Measurements from ENCODE around the gene PDE11A.

Gene PDE11A

DNA sequence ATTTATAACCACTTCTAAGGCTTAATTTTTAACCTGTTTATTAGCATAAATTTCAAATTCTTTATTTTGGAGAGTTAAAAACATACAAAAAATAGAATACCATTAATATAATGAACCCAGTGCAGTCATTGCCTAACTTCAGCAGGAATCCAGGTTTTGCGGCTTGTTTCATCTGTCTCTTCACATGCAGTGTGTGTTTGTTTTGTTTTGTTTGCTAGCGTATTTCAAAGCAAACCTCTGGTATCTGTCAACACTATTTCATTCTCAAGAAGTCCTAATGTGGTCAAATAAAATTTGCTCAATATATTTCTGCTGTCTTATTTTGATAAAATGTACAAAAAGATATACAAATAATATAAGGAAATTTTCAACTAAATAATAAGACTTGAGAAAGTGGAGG, 351.5 kb downstream of the PDE11A start:
- DNase-seq = no peak

DNA sequence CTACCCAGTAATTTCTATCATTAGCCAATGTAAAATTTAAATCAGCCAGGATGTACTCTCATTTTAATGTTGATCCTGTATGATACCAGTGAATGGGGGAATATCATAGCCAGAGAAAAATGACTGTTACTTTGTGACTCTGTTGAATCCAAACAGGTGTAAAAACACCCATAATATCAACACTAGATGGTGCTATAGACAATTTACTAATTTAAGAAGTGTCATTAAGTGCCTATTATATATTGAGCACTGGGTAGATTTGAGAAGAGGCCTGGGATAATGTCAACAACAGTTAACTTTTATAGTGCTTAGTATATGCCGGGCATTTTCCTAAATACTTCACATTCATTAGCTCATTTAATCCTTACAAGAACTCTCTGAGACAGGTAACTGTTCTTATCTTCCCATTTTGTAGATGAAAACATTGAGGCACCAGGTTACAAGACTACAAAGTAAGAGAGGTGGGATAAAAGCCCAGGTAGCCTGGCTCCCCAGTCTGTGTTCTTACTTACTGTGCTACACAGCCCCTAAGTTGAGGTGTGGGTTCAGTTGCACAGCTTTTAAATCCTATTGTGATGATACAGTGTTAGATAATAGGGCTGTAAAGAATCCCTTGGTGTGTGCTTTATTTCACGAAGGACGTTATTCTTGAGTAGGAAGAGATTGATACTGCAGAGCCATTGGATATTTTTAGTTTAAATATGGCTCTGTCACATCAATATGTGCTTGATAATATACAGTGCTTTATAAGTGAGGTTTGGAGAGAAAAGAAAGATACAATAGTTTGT, 354.6 kb downstream of the PDE11A start:
- no peak for DNase-seq

DNA sequence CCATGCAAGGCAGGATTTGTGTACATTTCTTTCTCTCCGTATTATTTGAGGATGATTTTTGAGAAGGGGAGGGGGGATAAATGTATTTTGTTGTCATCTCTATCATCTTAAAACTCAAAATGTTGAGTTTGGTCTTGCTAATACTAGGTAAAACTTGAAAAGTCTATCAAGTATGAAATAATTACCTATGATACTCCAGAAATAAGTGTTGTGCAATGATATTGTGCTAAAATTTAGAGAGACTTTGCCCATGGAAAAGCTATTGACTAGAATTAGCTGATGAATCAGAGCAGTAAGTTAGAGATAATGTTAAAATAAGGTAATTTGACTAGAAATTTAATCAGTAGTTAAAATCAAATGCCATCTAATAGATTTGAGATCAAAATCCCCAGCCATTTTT, 356.1 kb downstream of the PDE11A start:
- no peak for DNase-seq

DNA sequence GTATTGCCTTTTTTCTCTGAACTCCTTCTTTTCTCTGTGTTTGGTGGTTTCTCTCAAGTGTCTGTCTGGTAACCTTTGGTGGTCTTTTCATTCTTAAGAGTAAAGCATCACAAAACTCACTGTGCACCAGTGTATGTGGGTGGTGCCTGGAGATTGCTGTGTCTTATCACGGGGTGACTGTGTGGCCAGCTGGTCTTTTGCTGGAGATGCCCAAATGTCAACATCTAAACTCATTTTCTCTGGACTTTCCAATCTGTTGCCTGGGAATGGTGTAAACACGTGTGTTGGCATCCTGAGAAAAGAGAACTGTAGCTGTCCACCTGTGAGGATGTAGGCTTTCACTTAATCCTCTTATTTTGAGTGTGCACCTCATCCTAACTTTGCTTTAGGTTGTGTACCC, 356.8 kb downstream of the PDE11A start:
- no peak for DNase-seq

DNA sequence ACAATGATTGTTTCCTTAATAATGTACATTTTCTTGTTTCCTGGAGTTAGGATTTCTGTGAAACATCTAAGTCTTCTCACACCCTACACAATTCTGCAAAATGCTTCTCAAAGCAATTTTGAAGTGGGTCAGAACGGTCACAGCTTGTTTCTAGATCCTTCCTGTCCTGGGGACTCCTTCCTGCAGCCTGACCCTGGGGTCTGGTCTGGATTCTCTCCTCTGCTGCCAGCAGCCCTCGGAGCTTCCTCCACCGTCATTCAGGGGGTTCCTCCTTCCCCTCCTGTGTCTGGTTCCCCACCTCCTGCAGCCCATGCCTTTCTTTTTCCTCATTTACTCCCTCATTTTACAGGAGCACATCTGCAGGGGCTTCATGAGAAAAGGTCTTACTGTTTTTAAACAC, 357.9 kb downstream of the PDE11A start:
- no peak for DNase-seq

DNA sequence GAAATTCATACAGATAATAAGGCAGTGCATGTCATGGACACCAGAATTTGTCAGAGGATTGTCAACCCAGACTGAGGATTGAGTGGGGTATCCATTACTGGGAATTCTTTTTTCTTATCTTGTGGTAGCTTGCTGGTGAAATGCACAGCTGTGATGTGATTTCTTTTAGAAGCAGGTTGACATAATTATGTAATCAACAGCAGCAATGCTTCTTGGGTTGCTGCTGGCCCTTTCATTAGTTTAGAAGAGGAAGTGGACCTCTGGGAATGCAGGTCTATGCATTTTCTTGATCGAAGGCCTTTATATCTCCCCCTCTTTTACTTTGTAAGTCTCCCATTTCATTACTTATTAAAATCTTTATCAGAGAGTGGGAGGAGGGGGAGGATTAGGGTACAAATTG, 360.1 kb downstream of the PDE11A start:
- DNase-seq = no peak

DNA sequence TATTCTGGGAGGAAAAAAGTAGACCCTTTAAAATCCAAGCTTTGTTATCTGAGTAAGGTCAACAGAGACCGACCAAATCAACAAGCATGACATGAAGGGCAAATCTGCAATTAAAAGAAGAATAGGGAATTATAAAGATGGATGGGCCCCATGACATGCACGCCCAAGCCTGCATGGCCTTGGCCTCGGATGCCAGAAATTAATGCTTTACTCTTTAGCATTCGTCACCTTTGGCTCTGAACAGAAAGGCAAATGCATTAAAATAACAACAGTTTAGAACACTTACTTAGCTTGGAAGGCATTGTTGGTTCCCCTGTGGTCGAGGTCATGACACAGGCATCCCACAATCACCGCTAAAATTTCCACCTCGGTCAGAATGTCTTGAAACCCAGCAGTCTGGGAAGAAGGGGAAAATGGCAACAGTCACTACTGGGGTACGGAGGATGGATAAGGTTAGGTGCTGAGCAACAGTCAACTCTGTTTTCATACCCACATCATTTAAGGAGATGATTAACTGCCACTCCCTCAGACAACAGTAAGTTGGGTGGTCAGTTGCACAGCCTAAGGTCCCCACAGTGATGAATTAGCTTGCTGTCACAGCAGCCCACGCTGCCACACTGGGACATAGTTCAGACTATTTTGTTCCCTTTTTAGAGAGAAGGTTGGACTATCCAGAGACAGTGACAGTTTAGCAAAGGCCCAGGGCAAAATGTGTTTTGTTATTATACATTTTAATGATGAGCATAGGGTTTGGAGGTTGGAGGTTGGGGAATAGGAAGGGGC, 360.9 kb downstream of the PDE11A start:
- no peak for DNase-seq

DNA sequence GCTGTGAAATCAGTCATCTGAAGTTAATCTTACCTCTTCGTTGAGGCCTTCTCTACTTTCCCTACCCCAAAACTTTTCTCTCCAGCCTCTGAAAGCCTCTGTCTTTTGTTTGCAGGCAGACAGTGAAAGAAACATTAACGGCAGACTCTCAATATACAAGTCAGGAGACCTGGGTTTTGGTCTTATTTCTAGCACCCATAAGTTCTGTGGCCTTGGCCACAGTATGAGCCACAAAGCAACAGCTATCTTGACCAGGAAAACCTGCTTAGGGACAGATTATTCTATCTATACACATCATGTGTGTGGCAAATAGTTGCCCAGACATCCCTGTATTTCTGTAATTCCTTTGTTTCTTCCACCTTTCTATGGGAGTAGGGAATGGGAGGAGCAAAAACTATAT, 361.7 kb downstream of the PDE11A start:
- no peak for DNase-seq

DNA sequence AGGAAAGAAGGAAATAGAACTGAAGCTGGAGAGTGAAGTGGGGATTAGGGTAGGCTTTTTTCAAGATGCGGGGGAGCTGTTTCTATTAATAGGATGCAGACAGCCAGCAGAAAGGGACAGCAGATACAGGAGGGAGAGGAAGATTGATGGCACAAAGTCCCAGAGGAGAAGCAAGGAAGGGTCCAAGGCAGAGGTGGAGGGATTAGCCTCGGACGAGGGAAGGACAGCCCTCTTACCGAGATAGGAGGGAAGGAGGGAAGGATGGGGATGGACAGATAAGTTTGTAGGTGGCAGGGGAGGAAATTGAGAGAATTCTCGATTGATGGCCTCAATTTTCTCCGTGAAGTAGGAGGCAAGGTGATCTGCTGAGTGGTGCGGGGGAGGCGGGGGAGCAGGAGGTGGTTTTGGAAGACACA, 362.6 kb downstream of the PDE11A start:
- DNase-seq = no peak

DNA sequence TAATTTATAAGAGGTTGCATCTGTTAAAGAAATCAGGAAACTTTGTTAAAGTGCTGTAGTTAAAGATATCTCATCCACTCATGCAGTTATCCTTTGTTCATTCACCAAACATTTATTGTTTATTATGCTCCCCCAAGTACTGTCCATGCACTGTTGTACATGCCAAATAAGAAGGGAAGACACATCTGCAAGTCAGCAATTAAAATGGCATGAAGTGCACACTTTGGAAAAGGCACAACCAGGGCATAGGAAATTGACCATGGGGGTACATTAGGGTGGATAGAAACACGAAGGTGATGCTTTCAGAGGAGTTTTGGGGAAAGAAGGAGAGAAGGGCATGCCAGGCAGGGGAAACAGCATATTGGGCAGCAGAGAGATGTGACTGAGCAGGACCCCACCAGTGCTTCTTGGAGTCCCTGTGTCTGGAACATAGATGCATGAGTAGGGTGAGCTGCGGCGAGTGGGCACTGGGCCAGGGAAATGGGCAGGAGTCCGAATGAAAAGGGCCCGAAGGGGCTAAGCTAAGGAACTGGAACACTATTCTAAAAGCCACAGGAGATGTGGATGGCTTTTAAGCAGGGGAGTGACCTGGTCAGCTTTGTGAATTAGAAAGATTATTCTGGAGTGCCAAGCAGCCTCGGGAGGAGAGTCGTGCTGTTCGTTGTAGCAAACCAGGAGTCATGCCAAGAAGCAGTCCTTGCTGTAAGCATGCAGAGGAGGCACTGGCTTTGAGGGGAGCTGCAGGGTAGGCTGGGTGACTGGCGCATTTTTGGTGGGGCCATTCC, 363.7 kb downstream of the PDE11A start:
- DNase-seq = no peak

DNA sequence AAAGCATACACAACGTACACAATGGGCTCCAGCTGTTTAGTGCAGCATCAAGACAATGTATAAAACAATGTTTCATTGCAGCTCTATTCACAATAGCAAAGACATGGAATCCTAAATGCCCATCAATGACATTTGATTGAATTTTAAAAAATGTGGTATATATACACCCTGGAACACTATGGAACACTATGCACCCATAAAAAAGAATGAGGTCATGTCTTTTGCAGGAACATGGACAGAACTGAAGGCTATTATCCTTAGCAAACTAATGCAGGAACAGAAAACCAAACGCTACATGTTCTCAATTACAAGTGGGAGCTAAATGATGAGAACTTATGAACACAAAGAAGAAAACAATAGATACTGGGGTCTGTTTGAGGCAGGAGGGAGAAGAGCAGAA, 364.5 kb downstream of the PDE11A start:
- DNase-seq = no peak

DNA sequence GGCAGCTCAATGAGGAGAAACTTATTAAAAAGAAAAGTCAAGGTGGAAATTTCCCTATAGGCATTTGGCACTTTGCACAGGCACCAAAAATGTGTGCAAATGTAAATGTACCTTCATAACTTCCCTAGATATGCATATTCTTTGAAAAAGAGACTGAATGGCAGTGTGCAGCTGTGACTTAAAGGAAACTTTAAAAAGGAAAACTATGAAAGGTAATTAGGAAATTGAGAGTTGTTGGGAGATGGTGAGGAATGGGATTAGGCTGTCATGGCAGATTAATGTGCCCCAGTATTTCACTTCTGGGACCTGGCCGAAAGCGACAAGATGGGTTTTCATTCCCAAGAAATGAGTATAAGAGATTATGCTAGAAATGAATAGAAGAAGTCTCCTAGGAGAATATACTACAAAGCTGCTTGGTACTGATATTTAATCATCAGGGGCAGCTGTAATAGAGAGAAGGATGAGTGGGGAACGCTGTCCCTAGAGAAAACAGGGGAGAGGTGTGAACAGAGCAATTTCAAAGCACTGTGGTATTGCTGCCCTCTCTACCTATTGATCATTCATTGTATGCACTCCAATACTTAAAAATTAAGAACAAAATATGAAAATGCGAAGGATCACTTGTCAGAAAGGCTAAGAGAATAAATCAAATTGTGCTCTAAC, 366.9 kb downstream of the PDE11A start:
- no peak for DNase-seq

DNA sequence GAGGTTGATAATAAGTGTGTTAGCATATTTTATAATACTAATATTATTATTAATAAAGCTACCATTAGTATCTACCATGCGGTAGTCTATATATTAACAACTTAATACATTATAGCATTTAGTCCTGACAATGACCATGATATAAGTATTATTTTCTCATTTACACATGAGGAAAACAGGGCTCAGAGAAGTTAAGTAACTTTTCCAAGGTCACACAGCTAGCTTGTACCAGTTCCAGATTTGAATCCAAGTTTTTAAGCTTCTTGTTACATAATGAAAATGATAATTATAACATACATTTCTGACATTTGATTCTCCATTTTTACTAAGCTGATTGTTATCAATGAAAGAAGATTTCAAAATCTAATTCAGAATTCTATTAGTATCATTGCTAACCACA, 369.4 kb downstream of the PDE11A start:
- no peak for DNase-seq

DNA sequence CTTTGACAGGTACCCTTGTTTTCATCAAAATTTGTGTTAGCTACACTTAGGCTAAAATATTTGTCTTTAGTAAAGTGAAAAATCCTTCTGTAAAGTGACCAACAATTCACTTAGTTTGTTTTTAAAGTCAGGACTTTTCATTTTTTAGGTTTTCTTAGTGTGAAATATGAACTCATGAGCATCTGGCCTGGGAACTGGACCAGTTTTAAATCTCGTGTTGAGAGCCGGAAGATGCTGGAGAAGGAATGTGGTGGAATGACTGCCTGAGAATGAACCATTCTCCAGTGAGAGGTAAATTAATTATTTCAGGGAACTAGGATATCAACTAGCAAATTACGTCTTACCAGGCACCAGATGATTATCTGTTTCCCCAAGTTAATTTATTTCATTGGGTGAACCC, 374.3 kb downstream of the PDE11A start:
- DNase-seq = no peak

DNA sequence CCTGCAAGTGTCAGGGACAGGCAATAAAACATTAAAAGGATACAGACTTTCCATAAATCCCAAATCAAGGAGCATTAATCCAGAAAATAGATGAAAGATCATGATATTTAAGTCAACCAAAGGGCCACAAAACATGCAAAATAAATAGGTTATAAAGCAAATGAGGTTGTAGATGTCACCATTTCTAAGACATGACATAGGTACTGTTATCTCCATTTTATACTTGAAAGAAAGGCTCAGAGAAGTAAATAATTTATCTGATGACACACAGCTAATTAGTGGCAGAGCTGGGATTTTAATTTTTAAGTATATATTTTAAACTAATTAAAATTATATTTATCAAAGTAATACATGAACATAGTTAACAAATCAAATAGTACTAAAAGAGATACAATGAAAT, 378.2 kb downstream of the PDE11A start:
- no peak for DNase-seq

DNA sequence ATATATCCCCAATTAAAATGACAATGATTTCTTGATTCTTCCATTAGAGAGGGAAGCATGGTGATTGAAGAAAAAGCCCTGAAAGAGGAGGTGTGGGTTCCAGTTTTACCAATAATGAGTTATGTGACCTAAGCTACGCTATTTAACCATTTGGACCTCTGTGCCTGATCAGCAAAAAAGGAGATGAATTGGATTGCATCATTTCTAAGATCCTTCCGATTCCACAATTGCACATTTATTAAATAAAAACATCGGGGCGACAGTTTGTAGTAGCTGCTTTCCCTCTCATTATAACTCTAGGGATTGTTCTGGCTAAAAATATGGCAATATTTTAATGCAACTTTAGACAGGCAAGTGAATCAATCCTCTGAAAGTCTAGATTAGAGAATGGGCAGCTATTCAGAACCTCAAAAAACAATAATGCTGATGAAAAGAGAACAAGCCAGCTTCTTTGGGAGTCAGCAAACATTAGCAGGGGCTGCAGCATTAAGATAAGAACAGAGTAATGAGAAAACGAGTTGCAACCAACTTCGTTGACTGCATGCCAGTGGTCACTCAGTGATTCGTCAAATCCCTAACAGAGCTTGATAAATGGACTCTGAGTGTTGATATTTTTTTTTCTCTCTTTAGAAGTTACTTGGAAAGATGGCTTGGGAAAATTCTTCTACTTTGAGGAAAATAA, 378.8 kb downstream of the PDE11A start:
- no peak for DNase-seq

DNA sequence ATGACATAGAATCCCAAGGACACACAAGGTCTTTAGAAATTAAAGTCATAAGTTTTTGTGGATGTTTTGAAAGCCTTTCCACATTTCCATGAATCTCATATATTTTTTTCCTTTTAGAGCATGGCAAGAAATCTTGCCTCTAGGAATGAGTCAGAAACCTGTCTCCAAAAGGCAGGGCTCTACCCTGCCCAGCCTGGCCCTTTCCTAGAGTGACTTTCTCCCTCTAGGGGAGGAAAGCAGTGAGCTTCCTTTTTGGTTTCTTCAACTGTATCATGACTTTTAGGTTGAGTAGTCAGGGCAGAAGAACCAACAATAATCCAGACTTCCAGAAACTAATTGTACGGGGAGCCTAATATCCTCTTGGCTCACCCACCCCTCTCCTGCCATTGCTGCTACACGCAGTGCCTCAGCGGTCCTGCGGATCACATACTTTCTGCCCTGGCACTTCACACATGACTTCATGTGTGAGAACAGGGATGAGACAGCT, 379.8 kb downstream of the PDE11A start:
- DNase-seq = no peak

DNA sequence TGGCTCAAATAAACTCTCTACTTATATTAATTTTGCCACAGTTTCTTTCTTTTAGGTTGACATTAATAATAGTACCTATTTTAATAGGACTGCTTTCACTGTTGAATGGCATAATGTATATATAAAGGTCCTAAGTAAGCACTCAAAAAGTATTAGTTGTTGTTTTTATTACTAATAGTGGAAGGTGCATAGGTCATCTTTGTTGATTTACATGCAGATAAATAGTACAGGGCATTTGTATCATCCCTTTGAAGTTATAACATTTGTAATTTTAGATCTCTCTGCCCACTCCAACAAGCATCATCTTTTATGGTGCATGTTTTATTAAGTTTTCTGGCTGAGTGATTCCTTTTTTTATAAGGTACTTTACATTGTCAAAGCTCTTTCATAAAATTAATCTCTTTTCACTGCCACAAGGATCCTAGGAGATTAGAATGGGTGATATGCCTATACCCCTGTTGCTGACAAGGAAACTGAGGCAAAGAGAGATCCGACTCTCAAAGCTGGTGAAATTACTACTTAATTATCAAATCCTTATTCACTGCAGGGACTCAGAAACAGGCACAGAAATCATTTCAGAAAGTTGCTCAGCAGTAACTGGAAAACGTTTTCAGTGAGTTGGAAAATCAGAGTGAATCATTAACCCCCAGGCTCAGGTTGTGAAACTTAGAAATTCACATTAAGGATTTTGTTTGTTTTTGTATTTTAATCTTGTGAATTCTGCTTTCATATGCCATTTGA, 380.4 kb downstream of the PDE11A start:
- no peak for DNase-seq

DNA sequence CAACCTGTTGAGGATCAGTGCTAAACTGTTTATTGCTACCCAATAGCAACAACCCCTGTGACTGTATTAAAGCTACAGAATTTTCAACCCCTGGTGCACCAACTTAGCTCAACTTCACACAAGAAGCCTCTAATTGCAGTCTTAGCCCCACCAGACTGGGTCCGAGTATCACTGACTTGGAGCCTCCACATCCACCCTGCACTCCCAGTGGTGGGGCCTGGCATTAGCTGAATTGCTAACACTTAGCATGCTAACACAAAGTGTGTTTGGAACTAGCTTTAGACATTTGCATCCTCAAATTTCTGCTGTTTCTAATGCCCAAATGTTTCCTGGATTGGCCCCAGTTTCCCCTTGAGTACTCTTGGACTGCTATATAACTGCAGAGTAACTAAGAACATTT, 381.4 kb downstream of the PDE11A start:
- no peak for DNase-seq

DNA sequence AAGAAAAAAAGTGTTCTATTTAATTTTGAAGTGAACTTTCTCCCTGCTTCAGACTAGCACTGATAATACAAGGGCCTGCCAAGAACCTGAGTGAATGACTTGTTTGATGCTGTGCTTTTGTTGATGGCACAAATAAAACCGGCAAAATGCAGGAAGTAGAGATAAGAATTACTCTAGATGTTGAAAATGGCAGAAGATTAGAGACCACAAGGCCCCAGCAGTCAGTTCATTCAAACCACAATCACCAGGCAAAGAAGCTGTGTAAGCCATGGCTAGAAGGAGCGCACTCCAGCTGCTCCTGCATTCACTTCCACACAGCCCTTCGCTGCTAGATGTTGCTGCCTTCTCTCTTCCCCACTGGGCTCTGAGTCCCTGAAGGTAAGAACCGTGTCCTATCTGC, 383.0 kb downstream of the PDE11A start:
- DNase-seq = no peak

DNA sequence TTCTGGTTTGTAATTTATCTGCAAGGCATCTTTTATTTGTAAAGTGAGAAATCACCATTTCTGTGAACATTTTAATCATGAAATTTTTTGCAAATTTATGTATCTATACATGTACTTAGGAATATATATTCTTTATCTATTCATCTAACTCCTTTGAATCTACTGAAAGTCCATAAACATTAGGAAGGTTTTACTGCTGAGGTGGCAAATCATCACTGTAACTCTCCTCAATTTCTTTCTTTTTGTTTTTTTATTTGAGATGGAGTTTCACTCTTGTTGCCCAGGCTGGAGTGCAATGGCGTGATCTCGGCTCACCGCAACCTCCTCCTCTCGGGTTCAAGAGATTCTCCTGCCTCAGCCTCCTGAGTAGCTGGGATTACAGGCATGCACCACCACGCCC, 383.7 kb downstream of the PDE11A start:
- no peak for DNase-seq

DNA sequence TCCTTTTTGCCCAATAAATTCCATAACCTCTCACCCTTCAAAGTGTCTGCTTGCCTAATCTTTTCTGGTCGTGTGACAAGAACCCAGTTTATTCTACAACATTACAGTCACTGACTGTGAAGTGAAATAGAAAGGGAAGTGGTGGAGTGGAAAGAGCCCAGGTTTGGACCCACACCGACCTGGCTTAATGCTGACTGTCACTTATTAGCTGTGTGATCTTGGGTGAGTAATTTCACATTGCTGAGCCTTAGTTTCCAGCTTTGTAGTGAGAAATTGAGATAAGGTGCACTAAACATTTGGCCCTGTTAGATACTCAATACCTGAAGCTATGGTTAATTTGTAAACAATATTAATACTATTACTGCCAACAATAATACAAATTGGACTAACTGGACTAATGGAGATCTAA, 388.9 kb downstream of the PDE11A start:
- DNase-seq = no peak

Data from fibroblast of skin of right biceps (primary cell).